PC-3 (cell line): ENCODE measurements around the gene KCNJ11. TPM values are rescaled to one million over a fixed set of nuclear protein-coding genes. Genes with fewer than 3 reads are reported as not detected.

Source experiments
- ATAC-seq: fragments of 200-7000 bp; cut with Tn5 transposase; 2 replicates; pipeline ENCODE4 v1.9.1; 2020; ENCODE audit warnings: mild to moderate bottlenecking, moderate library complexity
- BruUV-seq: library from RNA; stranded (reverse); fragments of 400-500 nt; replicated peaks from 2 replicates; lab custom pipeline; 2021; lab: Mats Ljungman, UMichigan
- CTCF ChIA-PET: fragments of 300-600 bp; sonication (Branson Sonifier 250); formaldehyde crosslinking; loops from one replicate; lab custom pipeline; 2022; ENCODE audit warnings: antibody characterized with exemption; lab: Charles Lee
- POLR2A ChIA-PET: fragments of 300-600 bp; sonication (Branson Sonifier 250); formaldehyde crosslinking; loops from one replicate; lab custom pipeline; 2022; ENCODE audit warnings: antibody characterized with exemption; ENCODE audit not compliant: unreplicated experiment; lab: Charles Lee
- DNase-seq: peaks from one replicate; pipeline ENCODE4 v3.0.0-alpha.2; 2015
- H2AFZ ChIP-seq: fragments of 300-600 bp; sonication (generic); 2 replicates; pipeline ENCODE4 v1.6.0; 2016; ENCODE audit warnings: antibody characterized with exemption, low read length
- H3F3A ChIP-seq: fragments of 300-600 bp; sonication (generic); one replicate; pipeline ENCODE4 v1.6.0; 2017; ENCODE audit warnings: antibody characterized with exemption, low read length, control low read depth, mild to moderate bottlenecking; ENCODE audit not compliant: unreplicated experiment
- H3K27ac ChIP-seq: fragments of 300-600 bp; sonication (generic); 2 replicates; pipeline ENCODE4 v1.5.1; 2016; ENCODE audit warnings: mild to moderate bottlenecking, low read length
- H3K27me3 ChIP-seq: fragments of 300-600 bp; sonication (generic); 2 replicates; pipeline ENCODE4 v1.6.1; 2016; ENCODE audit warnings: low read length, mixed read lengths
- H3K36me3 ChIP-seq: fragments of 300-600 bp; sonication (generic); 2 replicates; pipeline ENCODE4 v1.6.1; 2016; ENCODE audit warnings: low read depth, mixed run types, low read length, mixed read lengths
- H3K4me1 ChIP-seq: fragments of 300-600 bp; sonication (generic); 2 replicates; pipeline ENCODE4 v1.5.1; 2016; ENCODE audit warnings: low read length; ENCODE audit not compliant: insufficient read depth
- H3K4me2 ChIP-seq: fragments of 300-600 bp; sonication (generic); 2 replicates; pipeline ENCODE4 v1.6.0; 2016; ENCODE audit warnings: low read length
- H3K4me3 ChIP-seq: fragments of 300-600 bp; sonication (generic); 2 replicates; pipeline ENCODE4 v1.5.1; 2016; ENCODE audit warnings: mild to moderate bottlenecking, low read length, mixed read lengths
- H3K79me2 ChIP-seq: fragments of 300-600 bp; sonication (generic); 2 replicates; pipeline ENCODE4 v1.6.1; 2017; ENCODE audit warnings: low read length, mixed read lengths
- H3K9ac ChIP-seq: fragments of 300-600 bp; sonication (generic); 2 replicates; pipeline ENCODE4 v1.6.0; 2016; ENCODE audit warnings: mild to moderate bottlenecking, low read length
- H3K9me2 ChIP-seq: fragments of 300-600 bp; sonication (generic); replicated peaks from 2 replicates; pipeline ENCODE4 v1.6.1; 2016; ENCODE audit warnings: mixed run types, low read length, mixed read lengths
- H3K9me3 ChIP-seq: fragments of 300-600 bp; sonication (generic); 2 replicates; pipeline ENCODE4 v1.6.1; 2016; ENCODE audit warnings: low read length, mixed read lengths
- H4K20me1 ChIP-seq: fragments of 300-600 bp; sonication (generic); 2 replicates; pipeline ENCODE4 v1.6.1; 2016; ENCODE audit warnings: low read length, mixed read lengths
- CTCF ChIP-seq: fragments of 300-600 bp; sonication (generic); conservative IDR thresholded peaks from 2 replicates; pipeline ENCODE4 v1.5.1; 2017; ENCODE audit warnings: antibody characterized with exemption, low read depth, mild to moderate bottlenecking, low read length
- EZH2 ChIP-seq: fragments of 300-600 bp; sonication (generic); IDR thresholded peaks from one replicate; pipeline ENCODE4 v1.6.1; 2017; ENCODE audit warnings: antibody characterized with exemption, mild to moderate bottlenecking, low read length; ENCODE audit not compliant: unreplicated experiment
- EZH2phosphoT487 ChIP-seq: fragments of 300-600 bp; sonication (generic); IDR thresholded peaks from 2 replicates; pipeline ENCODE4 v1.6.1; 2018; ENCODE audit warnings: mild to moderate bottlenecking, antibody characterized with exemption, low read length, borderline replicate concordance
- intact Hi-C: fragments of 100-400 bp; cut with micrococcal nuclease; formaldehyde crosslinking; loops from 2 replicates; pipeline ENCODE4 v1.9.0; 2023
- total RNA-seq: library from RNA; depleted of rRNA; stranded (reverse); fragments of >200 nt; gene quantifications from 2 replicates; pipeline ENCODE4 v1.2.3, GENCODE V29; 2014

The KCNJ11 gene
- total RNA-seq, 1 experiment from 2014 or later: 0.98 TPM

GRCh38 chr11:17375547-17375946 is 12.9 kb downstream of the KCNJ11 start:
- no peaks in the 10 kb centered on the region for H3K79me2 ChIP-seq
- H3K9me2 ChIP-seq: no peaks in the 10 kb centered on the region
- H3K4me3 ChIP-seq: no peak overlapping the region
- ATAC-seq (no peak), DNase-seq (no peak)
- POLR2A ChIA-PET: no interaction called here
- H3K27ac ChIP-seq: no peak overlapping the region
- no peaks in the 10 kb centered on the region for H3K4me1 ChIP-seq
- no peaks in the 10 kb centered on the region for H3K27me3 ChIP-seq
- intact Hi-C loops: no loop called here
- peaks cover 9% of the 10 kb centered on the region; the same call in 1 of the 2 replicates for H3K9me3 ChIP-seq
- CTCF ChIA-PET: no interaction called here
- no peaks in the 10 kb centered on the region for H4K20me1 ChIP-seq
- TF ChIP-seq CTCF (no peak), EZH2 (no peak), EZH2phosphoT487 (no peak)
- H3K9ac ChIP-seq: no peak overlapping the region
- H3K36me3 ChIP-seq: peaks cover 22% of the 10 kb centered on the region; the same call in 1 of the 2 replicates
- no TSS peak for BruUV-seq
- no peaks in the 10 kb centered on the region for H3F3A ChIP-seq
- H2AFZ ChIP-seq: no peak overlapping the region
- H3K4me2 ChIP-seq: no peak overlapping the region

- H3K36me3 ChIP-seq: peaks cover 41% of the 10 kb centered on the region; the same call in 1 of the 2 replicates
- no peak overlapping the region for H3K9ac ChIP-seq
- ATAC-seq (no peak), DNase-seq (no peak)
- no peaks in the 10 kb centered on the region for H3K4me1 ChIP-seq
- no peak overlapping the region for H3K27ac ChIP-seq
- POLR2A ChIA-PET: no interaction called here
- TF ChIP-seq EZH2phosphoT487 (no peak), EZH2 (no peak), CTCF (no peak)
- H3K4me3 ChIP-seq: no peak overlapping the region
- H3F3A ChIP-seq: no peaks in the 10 kb centered on the region
- H3K27me3 ChIP-seq: no peaks in the 10 kb centered on the region
- H3K9me2 ChIP-seq: no peaks in the 10 kb centered on the region
- H4K20me1 ChIP-seq: no peaks in the 10 kb centered on the region
- no peaks in the 10 kb centered on the region for H3K79me2 ChIP-seq
- BruUV-seq: no TSS peak
- peaks cover 23% of the 10 kb centered on the region; the same call in 1 of the 2 replicates for H3K9me3 ChIP-seq
- CTCF ChIA-PET: no interaction called here
- H3K4me2 ChIP-seq: no peak overlapping the region
- no peak overlapping the region for H2AFZ ChIP-seq
- intact Hi-C loops: no loop called here
These were observed 16.8 kb downstream of the KCNJ11 start for GRCh38 chr11:17371614-17372013.

GRCh38 chr11:17369684-17370243 is 18.7 kb downstream of the KCNJ11 start:
- no peaks in the 10 kb centered on the region for H4K20me1 ChIP-seq
- no peak for TF ChIP-seq EZH2phosphoT487
- no peak for TF ChIP-seq CTCF
- no peak for TF ChIP-seq EZH2
- H3K9me2 ChIP-seq: no peaks in the 10 kb centered on the region
- peaks cover 23% of the 10 kb centered on the region; the same call in 1 of the 2 replicates for H3K9me3 ChIP-seq
- peaks cover 41% of the 10 kb centered on the region; the same call in 1 of the 2 replicates for H3K36me3 ChIP-seq
- no TSS peak for BruUV-seq
- intact Hi-C loops: no loop called here
- H3K27ac ChIP-seq: no peak overlapping the region
- no peak for DNase-seq
- no peak overlapping the region for H2AFZ ChIP-seq
- no peaks in the 10 kb centered on the region for H3K79me2 ChIP-seq
- H3F3A ChIP-seq: no peaks in the 10 kb centered on the region
- H3K4me1 ChIP-seq: no peaks in the 10 kb centered on the region
- H3K4me2 ChIP-seq: no peak overlapping the region
- no peaks in the 10 kb centered on the region for H3K27me3 ChIP-seq
- POLR2A ChIA-PET: no interaction called here
- ATAC-seq: no peak
- CTCF ChIA-PET: no interaction called here
- no peak overlapping the region for H3K4me3 ChIP-seq
- H3K9ac ChIP-seq: no peak overlapping the region
